GM18907 (cell line): ENCODE measurements around the gene ECE2.
"Not testable (repeated sequence)": the region's sequence is repeated elsewhere in the genome, so short reads cannot be mapped to it uniquely, and the experiment has no call there.

ENCODE experiments used
- ATAC-seq: cut with Tn5 transposase; IDR thresholded peaks from one replicate; pipeline ENCODE4 v1.9.1; 2021; ENCODE audit warnings: mild to moderate bottlenecking, moderate library complexity; ENCODE audit not compliant: unreplicated experiment

Gene ECE2

GRCh38 chr3:184335661-184336546, 60.1 kb downstream of the ECE2 start:
- peak; percentile 68 for ATAC-seq

DNA sequence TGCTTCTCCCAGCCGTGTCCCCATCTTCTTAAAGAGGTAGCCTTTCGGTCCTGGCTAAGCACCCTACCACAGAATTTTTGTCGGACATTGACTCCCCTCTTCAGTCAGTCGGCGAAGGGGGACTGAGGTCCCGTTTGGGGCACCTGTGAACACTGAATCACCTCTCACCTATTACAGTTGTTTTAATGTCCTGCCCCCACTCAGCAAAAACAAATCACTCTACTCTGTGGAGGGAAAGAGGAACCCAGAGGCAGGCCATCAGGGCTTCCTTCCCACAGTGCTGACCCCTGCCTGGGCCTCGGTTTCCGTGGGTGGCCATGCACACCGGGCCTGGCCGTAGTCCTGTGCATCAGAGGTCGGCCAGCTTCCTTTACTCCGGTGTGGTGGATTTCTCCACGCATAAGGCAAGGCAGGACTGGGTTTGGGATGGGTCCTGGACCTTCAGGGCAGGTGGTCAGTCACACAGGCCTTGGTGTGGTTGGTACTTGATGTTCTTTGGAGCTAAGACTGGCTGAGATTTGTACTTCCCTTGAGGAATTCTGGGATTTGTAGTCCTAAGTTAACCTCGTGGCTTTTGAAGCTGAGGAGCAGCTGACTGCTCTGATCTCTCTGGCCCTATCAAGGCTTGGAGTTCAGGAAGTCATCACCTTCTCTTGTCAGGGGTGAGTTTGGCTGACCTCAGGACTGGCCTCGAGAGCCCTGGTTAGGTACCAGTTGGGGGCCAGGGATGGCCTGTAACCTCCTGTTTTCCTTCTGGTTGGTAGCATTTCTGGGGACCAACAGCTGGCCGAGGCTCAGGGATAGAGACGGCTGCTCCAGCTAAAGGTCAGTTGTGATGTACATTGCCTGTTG, 61.0 kb downstream of the ECE2 start:
- no peak for ATAC-seq

GRCh38 chr3:184337399-184337714, 61.5 kb downstream of the ECE2 start, which contains the start of gene FAM131A:
Gene FAM131A, plus strand, starts transcription at chr3:184337600. Its CDS starts 31 bp downstream, at chr3:184337631.
- ATAC-seq = no peak

DNA sequence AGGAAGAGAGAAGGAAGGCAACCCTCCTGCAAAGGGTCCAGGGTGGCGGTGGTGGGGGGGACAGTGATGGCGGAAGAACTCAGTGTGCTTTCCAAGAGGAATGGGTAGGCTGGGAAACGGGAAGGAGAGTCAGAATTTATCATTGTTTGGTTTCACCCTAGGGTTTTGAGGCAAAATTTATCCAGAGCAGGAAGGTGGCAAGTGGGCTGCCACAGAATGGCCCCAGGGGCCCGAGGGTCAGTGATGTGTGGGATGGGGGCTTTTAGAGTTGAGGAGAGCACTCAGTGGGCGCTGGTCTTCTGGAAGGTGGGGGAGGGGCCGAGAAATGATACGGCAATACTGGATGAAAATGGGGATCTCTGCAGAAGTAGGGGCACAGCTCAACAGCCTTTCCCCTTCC, 62.2 kb downstream of the ECE2 start:
- ATAC-seq = no peak

DNA sequence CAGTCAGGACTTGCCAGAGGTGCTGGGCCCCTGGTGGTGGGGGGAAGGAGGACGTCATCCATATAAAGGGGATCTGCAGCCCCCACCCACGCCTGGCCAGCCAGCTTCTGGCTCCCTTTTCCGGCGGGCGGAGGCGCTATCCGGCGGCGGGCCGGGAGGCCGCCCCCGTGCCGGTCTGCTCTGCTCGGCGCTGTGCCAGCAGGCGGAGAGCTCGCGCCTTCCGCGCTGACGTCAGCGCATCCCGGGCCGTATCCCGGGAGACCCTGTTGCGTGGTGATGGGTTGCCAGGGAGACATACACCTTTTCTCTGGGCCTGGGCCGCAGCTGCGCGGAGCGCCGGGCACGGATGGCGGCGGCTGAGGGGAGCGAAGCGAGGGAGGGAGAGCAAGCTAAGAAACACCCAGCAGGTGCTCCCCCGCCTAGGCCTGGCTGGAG, 62.7 kb downstream of the ECE2 start:
- no peak for ATAC-seq

DNA sequence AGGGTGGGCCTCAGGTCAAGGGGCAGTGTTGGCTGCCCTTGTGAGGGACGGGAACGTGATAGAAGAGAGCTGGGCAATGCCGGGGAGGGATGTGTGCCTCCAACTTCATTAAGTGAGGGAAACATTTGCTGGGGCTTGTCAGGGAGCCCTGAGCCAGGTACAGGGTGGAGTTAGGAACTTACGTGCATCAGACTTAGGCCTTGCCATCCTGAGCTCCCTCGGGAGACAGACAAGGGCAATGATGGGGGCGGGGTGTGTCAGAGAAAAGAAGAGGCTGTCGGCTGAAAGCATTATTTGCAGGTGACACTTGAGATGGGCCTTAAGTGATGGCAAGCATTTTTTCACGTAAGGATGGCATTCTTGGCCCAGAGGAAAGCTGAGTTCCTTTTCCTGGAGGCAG, 63.2 kb downstream of the ECE2 start:
- no peak for ATAC-seq

DNA sequence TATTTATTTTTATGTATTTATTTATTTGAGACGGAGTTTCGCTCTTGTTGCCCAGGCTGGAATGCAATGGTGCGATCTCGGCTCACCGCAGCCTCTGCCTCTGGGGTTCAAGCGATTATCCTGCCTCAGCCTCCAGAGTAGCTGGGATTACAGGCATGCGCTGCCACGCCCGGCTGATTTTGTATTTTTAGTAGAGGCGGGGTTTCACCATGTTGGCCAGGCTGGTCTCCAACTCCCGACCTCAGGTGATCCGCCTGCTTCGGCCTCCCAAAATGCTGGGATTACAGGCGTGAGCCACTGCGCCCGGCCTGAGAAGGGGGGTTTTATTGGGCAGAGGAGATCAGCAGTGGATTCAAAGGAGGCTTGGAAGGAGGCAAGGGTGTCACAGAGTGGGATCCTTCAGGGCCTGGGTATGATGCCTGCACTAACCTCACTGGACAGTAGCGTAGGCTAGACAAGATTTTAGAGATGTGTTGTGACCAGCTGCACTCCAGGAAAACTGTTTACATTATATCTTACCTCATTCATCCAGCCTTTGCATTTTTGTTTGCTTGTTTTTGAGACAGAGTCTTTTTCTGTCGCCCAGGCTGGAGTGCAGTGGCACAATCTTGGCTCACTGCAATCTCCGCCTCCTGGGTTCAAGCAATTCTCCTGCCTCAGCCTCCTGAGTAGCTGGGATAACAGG, 63.8 kb downstream of the ECE2 start:
- ATAC-seq = not testable (repeated sequence)

DNA sequence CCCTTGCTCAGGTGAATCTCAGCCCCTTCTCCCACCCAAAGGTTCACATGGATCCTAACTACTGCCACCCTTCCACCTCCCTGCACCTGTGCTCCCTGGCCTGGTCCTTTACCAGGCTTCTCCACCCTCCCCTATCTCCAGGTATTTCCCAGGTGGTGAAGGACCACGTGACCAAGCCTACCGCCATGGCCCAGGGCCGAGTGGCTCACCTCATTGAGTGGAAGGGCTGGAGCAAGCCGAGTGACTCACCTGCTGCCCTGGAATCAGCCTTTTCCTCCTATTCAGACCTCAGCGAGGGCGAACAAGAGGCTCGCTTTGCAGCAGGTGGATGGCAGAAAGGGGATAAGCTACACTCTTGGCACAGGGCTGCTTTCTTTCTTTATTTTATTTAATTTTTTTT, 66.1 kb downstream of the ECE2 start:
- ATAC-seq = no peak
